Testis (tissue), 2 donors: Measurements from ENCODE around the gene IFIT1B.

ENCODE experiments used
- POLR2A ChIP-seq: fragments of 450-650 bp; IDR thresholded peaks from one replicate; pipeline ENCODE4 v1.6.1; 2017; ENCODE audit warnings: antibody characterized with exemption, mild to moderate bottlenecking, moderate library complexity
- TF ChIP-seq, protein P1 (sequence below), 3 experiments: fragments of 450-650 bp in 2 of 3; fragments of 200-600 bp in 1 of 3; sonication (generic) in 1 of 3; IDR thresholded peaks; one replicate each; pipeline ENCODE4 v1.5.1; 2016 to 2019; ENCODE audit warnings: antibody characterized with exemption in 3 of 3, mild to moderate bottlenecking in 2 of 3, moderate library complexity in 1 of 3

- TF ChIP-seq POLR2A: peak; percentile 26
- TF ChIP-seq, protein P1, sequence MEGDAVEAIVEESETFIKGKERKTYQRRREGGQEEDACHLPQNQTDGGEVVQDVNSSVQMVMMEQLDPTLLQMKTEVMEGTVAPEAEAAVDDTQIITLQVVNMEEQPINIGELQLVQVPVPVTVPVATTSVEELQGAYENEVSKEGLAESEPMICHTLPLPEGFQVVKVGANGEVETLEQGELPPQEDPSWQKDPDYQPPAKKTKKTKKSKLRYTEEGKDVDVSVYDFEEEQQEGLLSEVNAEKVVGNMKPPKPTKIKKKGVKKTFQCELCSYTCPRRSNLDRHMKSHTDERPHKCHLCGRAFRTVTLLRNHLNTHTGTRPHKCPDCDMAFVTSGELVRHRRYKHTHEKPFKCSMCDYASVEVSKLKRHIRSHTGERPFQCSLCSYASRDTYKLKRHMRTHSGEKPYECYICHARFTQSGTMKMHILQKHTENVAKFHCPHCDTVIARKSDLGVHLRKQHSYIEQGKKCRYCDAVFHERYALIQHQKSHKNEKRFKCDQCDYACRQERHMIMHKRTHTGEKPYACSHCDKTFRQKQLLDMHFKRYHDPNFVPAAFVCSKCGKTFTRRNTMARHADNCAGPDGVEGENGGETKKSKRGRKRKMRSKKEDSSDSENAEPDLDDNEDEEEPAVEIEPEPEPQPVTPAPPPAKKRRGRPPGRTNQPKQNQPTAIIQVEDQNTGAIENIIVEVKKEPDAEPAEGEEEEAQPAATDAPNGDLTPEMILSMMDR (IDR thresholded peaks at IDR 0.05): no peak
Measured at GRCh38 chr10:89414146-89414878, 36.5 kb downstream of the IFIT1B start, which contains the start of gene IFIT5.
